DOHH2 (cell line): ENCODE measurements around the gene EQTN.

ENCODE experiments used
- CTCF ChIP-seq: fragments of 200-600 bp; sonication (generic); IDR thresholded peaks from one replicate; pipeline ENCODE4 v1.5.1; 2014; ENCODE audit warnings: antibody characterized with exemption, mild to moderate bottlenecking, low read depth, low read length; ENCODE audit not compliant: poor library complexity, severe bottlenecking
- EZH2phosphoT487 ChIP-seq: fragments of 200-600 bp; sonication (generic); IDR thresholded peaks from 2 replicates; pipeline ENCODE4 v1.6.1; 2017; ENCODE audit warnings: borderline replicate concordance, mild to moderate bottlenecking, antibody characterized with exemption, low read length, moderate library complexity, mixed read lengths

- TF ChIP-seq CTCF (peak; percentile 77), EZH2phosphoT487 (no peak)
These were observed 36.5 kb upstream of the EQTN start for GRCh38 chr9:27333241-27334052.
